Osteocyte (in vitro differentiated cells): Measurements from ENCODE around the gene ACTR3. TPM values are rescaled to one million over a fixed set of nuclear protein-coding genes. Genes with fewer than 3 reads are reported as not detected.
A peak's percentile ranks its signal among the peaks of the same experiment; 100 is the strongest.

ENCODE experiments used
- DNase-seq: peaks from one replicate; pipeline ENCODE4 v3.0.0; 2021; ENCODE audit warnings: mixed read lengths; ENCODE audit not compliant: unreplicated experiment; ENCODE audit errors: extremely low spot score
- H3K27ac Mint-ChIP-seq: one replicate; pipeline ENCODE4 v1.8.0; 2021; ENCODE audit warnings: mild to moderate bottlenecking, mixed read lengths; ENCODE audit not compliant: unreplicated experiment
- H3K27me3 Mint-ChIP-seq: one replicate; pipeline ENCODE4 v1.8.0; 2021; ENCODE audit warnings: mixed read lengths; ENCODE audit not compliant: unreplicated experiment
- H3K36me3 Mint-ChIP-seq: one replicate; pipeline ENCODE4 v1.8.0; 2021; ENCODE audit warnings: mixed read lengths; ENCODE audit not compliant: unreplicated experiment
- H3K4me1 Mint-ChIP-seq: one replicate; pipeline ENCODE4 v1.8.0; 2021; ENCODE audit warnings: mixed read lengths; ENCODE audit not compliant: unreplicated experiment
- H3K4me3 Mint-ChIP-seq: one replicate; pipeline ENCODE4 v1.8.0; 2021; ENCODE audit warnings: mild to moderate bottlenecking, moderate library complexity, mixed read lengths; ENCODE audit not compliant: unreplicated experiment
- H3K9me3 Mint-ChIP-seq: one replicate; pipeline ENCODE4 v1.8.0; 2021; ENCODE audit warnings: mixed read lengths; ENCODE audit not compliant: unreplicated experiment
- CTCF ChIP-seq: fragments of 200-600 bp; sonication (generic); IDR thresholded peaks from 2 replicates; pipeline ENCODE4 v1.5.0; 2021; ENCODE audit warnings: antibody characterized with exemption, mild to moderate bottlenecking, moderate library complexity
- total RNA-seq: library from RNA; stranded (reverse); gene quantifications from 2 replicates; pipeline ENCODE4 v1.2.1, GENCODE V29; 2021

ACTR3 gene
- total RNA-seq, 1 donor from 2014 or later, result 255 TPM

DNA sequence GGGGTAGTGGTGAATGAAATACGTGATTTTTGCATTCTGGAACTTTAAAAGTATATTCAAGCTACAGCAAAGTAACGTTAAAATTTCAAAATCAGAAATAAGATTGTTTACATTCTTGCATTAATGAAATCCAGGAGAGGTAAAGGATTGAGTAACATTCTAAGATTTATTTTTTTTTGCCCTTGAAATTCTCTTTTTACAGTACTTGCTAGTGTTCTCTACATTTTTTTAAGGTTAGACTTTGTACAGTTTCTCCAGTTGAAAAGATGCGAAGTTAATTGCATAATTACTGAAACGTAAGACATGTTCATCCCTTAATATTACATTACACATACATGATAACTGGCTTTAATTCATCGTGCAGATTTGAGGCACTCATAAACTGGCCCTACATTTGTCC, 74.5 kb downstream of the ACTR3 start:
- peaks cover 23% of the 10 kb centered on the region for H3K36me3 Mint-ChIP-seq
- no peak overlapping the region for H3K4me3 Mint-ChIP-seq
- no peak for TF ChIP-seq CTCF
- H3K9me3 Mint-ChIP-seq, result no peaks in the 10 kb centered on the region
- no peak overlapping the region for H3K27ac Mint-ChIP-seq
- no peak for DNase-seq
- no peaks in the 10 kb centered on the region for H3K27me3 Mint-ChIP-seq
- H3K4me1 Mint-ChIP-seq, result peaks cover 7% of the 10 kb centered on the region

- Mint-ChIP-seq H3K36me3 (peaks cover 20% of the 10 kb centered on the region), H3K9me3 (no peaks in the 10 kb centered on the region), H3K4me1 (peaks cover 7% of the 10 kb centered on the region), H3K27me3 (no peaks in the 10 kb centered on the region), H3K27ac (no peak overlapping the region), H3K4me3 (no peak overlapping the region)
- DNase-seq, result no peak
- no peak for TF ChIP-seq CTCF
Measured at GRCh38 chr2:113965228-113965627, 75.3 kb downstream of the ACTR3 start.

DNA sequence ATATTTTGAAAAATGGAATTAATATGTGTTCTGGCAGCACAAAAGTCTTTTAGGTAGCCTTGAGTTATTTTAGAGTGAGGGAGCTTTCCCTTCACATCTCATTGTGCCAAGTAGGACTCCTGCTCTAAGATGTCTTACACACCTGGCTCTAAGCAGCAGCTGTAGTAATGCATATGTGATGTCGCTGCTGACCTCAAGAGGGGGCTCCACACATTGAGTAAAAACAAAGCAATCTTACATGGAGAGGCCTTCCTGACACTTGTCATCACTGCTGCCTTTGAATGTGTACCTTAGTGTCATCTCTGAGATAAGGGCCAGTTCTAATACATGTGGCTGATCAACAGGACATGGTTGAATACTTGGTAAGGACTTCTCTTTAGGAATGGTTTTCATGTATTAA, 75.8 kb downstream of the ACTR3 start:
- no peak overlapping the region for H3K27ac Mint-ChIP-seq
- peak; percentile 41 for TF ChIP-seq CTCF
- no peak overlapping the region for H3K4me3 Mint-ChIP-seq
- no peaks in the 10 kb centered on the region for H3K9me3 Mint-ChIP-seq
- peaks cover 18% of the 10 kb centered on the region for H3K36me3 Mint-ChIP-seq
- peaks cover 7% of the 10 kb centered on the region for H3K4me1 Mint-ChIP-seq
- DNase-seq, result no peak
- H3K27me3 Mint-ChIP-seq, result no peaks in the 10 kb centered on the region

GRCh38 chr2:113966171-113966570, 76.3 kb downstream of the ACTR3 start:
- no peak for DNase-seq
- H3K27me3 Mint-ChIP-seq, result no peaks in the 10 kb centered on the region
- H3K4me1 Mint-ChIP-seq, result peaks cover 7% of the 10 kb centered on the region
- peaks cover 18% of the 10 kb centered on the region for H3K36me3 Mint-ChIP-seq
- no peaks in the 10 kb centered on the region for H3K9me3 Mint-ChIP-seq
- H3K27ac Mint-ChIP-seq, result no peak overlapping the region
- no peak for TF ChIP-seq CTCF
- no peak overlapping the region for H3K4me3 Mint-ChIP-seq

GRCh38 chr2:113966832-113967231, 76.9 kb downstream of the ACTR3 start:
- TF ChIP-seq CTCF, result no peak
- no peak for DNase-seq
- H3K4me3 Mint-ChIP-seq, result no peak overlapping the region
- H3K27ac Mint-ChIP-seq, result no peak overlapping the region
- H3K36me3 Mint-ChIP-seq, result peaks cover 16% of the 10 kb centered on the region
- peaks cover 7% of the 10 kb centered on the region for H3K4me1 Mint-ChIP-seq
- H3K27me3 Mint-ChIP-seq, result no peaks in the 10 kb centered on the region
- H3K9me3 Mint-ChIP-seq, result no peaks in the 10 kb centered on the region
